GM12878 (cell line): ENCODE measurements around the gene SLC1A1.

Source experiments
- DPF2 ChIP-seq: fragments of 450-650 bp; IDR thresholded peaks from 2 replicates; pipeline ENCODE4 v1.6.1; 2017; ENCODE audit warnings: mild to moderate bottlenecking
- EGR1 ChIP-seq, 2 experiments: IDR thresholded peaks; 1 replicate in 1 of 2; 2 replicates in 1 of 2; pipeline ENCODE4 v1.6.1; 2011 to 2012; ENCODE audit warnings: low read depth in 2 of 2, low read length in 2 of 2, borderline replicate concordance in 1 of 2, mild to moderate bottlenecking in 1 of 2, moderate library complexity in 1 of 2
- NBN ChIP-seq: fragments of 450-650 bp; IDR thresholded peaks from 2 replicates; pipeline ENCODE4 v1.6.1; 2016
- SIN3A ChIP-seq: IDR thresholded peaks from 2 replicates; pipeline ENCODE4 v1.6.1; 2012; ENCODE audit warnings: low read depth, low read length, improper control_type of control experiment
- YY1 ChIP-seq: IDR thresholded peaks from 2 replicates; pipeline ENCODE4 v1.6.1; 2011; ENCODE audit warnings: low read depth, mild to moderate bottlenecking, low read length
- ZBED1 ChIP-seq: IDR thresholded peaks from 2 replicates; pipeline ENCODE4 v1.6.1; 2016; ENCODE audit warnings: borderline replicate concordance
- ZNF274 ChIP-seq: IDR thresholded peaks from one replicate; pipeline ENCODE4 v1.8.0; 2011; ENCODE audit not compliant: insufficient read length, insufficient read depth
- TF ChIP-seq, protein P1 (sequence below), 3 experiments: IDR thresholded peaks in 2 of 3; conservative IDR thresholded peaks in 1 of 3; 2 replicates each; pipeline ENCODE4 v1.5.1; 2011; ENCODE audit warnings: low read depth in 3 of 3, low read length in 3 of 3, mild to moderate bottlenecking in 3 of 3, control low read depth in 2 of 3, moderate library complexity in 2 of 3, inconsistent platforms in 1 of 3, mixed read lengths in 1 of 3; ENCODE audit not compliant: control insufficient read depth in 2 of 3, insufficient read depth in 1 of 3; ENCODE audit errors: extremely low read depth in 1 of 3
- TF ChIP-seq, protein P2 (sequence below): IDR thresholded peaks from 2 replicates; pipeline ENCODE4 v1.6.1; 2012; ENCODE audit warnings: mild to moderate bottlenecking, low read depth, low read length

DNA sequence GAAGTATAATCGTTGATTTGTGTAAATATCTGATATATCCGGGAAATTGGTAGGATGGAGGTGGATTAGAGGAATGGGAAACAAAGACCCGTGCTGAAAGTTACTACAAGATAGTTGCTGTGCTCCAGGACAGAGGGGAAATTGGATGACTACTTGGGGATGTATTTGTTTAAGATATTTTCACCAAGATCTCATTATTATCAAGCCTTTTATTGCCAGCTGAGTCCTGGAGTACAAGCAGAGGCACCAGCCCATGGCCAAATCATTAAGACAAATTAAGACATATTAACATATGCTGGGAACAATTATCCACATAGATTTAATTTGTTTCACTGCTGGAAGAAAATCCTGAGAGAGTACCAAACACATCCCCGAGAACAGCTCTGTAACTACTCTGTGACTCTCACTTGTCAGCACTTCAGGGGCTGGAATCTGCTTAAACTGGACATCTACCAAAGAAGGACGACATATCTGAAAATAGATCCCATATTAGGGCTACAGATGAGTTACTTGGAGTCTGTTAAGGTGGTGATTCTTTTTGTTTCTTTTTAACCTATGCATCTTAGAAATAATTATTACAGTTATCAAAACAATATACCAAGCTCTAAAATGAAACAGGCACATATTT, 68.2 kb downstream of the SLC1A1 start:
- TF ChIP-seq NBN (no peak), ZNF274 (no peak), DPF2 (no peak), ZBED1 (no peak), YY1 (no peak), EGR1 (IDR thresholded peaks at IDR 0.05; ENCODE audit: borderline replicate concordance in 1 of 2, low read depth in 2 of 2, low read length in 2 of 2) (no peak), SIN3A (no peak)
- TF ChIP-seq, protein P1, sequence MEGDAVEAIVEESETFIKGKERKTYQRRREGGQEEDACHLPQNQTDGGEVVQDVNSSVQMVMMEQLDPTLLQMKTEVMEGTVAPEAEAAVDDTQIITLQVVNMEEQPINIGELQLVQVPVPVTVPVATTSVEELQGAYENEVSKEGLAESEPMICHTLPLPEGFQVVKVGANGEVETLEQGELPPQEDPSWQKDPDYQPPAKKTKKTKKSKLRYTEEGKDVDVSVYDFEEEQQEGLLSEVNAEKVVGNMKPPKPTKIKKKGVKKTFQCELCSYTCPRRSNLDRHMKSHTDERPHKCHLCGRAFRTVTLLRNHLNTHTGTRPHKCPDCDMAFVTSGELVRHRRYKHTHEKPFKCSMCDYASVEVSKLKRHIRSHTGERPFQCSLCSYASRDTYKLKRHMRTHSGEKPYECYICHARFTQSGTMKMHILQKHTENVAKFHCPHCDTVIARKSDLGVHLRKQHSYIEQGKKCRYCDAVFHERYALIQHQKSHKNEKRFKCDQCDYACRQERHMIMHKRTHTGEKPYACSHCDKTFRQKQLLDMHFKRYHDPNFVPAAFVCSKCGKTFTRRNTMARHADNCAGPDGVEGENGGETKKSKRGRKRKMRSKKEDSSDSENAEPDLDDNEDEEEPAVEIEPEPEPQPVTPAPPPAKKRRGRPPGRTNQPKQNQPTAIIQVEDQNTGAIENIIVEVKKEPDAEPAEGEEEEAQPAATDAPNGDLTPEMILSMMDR (IDR thresholded peaks at IDR 0.05 in 2 of 3, conservative IDR thresholded peaks at IDR 0.05 in 1 of 3; ENCODE audit: control insufficient read depth in 2 of 3, extremely low read depth in 1 of 3, insufficient read depth in 1 of 3, low read depth in 3 of 3, low read length in 3 of 3): no peak
- TF ChIP-seq, protein P2, sequence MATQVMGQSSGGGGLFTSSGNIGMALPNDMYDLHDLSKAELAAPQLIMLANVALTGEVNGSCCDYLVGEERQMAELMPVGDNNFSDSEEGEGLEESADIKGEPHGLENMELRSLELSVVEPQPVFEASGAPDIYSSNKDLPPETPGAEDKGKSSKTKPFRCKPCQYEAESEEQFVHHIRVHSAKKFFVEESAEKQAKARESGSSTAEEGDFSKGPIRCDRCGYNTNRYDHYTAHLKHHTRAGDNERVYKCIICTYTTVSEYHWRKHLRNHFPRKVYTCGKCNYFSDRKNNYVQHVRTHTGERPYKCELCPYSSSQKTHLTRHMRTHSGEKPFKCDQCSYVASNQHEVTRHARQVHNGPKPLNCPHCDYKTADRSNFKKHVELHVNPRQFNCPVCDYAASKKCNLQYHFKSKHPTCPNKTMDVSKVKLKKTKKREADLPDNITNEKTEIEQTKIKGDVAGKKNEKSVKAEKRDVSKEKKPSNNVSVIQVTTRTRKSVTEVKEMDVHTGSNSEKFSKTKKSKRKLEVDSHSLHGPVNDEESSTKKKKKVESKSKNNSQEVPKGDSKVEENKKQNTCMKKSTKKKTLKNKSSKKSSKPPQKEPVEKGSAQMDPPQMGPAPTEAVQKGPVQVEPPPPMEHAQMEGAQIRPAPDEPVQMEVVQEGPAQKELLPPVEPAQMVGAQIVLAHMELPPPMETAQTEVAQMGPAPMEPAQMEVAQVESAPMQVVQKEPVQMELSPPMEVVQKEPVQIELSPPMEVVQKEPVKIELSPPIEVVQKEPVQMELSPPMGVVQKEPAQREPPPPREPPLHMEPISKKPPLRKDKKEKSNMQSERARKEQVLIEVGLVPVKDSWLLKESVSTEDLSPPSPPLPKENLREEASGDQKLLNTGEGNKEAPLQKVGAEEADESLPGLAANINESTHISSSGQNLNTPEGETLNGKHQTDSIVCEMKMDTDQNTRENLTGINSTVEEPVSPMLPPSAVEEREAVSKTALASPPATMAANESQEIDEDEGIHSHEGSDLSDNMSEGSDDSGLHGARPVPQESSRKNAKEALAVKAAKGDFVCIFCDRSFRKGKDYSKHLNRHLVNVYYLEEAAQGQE: no peak
